ENCODE results near the gene TMOD4.
A peak's percentile ranks its signal among the peaks of the same experiment; 100 is the strongest.
"Not testable (repeated sequence)": the region's sequence is repeated elsewhere in the genome, so short reads cannot be mapped to it uniquely, and the experiment has no call there.

The TMOD4 gene

GRCh38 chr1:151194894-151195594 lies 19.3 kb upstream of the TMOD4 start:
- not testable (repeated sequence) for H3K9me3 ChIP-seq (ENCODE audit: control insufficient read depth, low read depth, low read length); H3K4me1 ChIP-seq (ENCODE audit: control insufficient read depth, low read depth, low read length); H3K36me3 ChIP-seq (ENCODE audit: control insufficient read depth, low read depth, low read length); H3K27me3 ChIP-seq (ENCODE audit: control insufficient read depth, insufficient read depth, low read length); H3K4me3 ChIP-seq (ENCODE audit: low read length); H3K27ac ChIP-seq (ENCODE audit: low read length); H3K9ac ChIP-seq (ENCODE audit: low read length)

GRCh38 chr1:151193856-151194255 lies 18.1 kb upstream of the TMOD4 start:
- Histone ChIP-seq H3K36me3 (ENCODE audit: control insufficient read depth, low read depth, low read length) (no peaks in the 10 kb centered on the region), H3K4me3 (ENCODE audit: low read length) (no peak overlapping the region), H3K4me1 (ENCODE audit: control insufficient read depth, low read depth, low read length) (peaks cover 8% of the 10 kb centered on the region), H3K9ac (ENCODE audit: low read length) (no peak overlapping the region), H3K27me3 (ENCODE audit: control insufficient read depth, insufficient read depth, low read length) (no peaks in the 10 kb centered on the region), H3K9me3 (ENCODE audit: control insufficient read depth, low read depth, low read length) (no peaks in the 10 kb centered on the region), H3K27ac (ENCODE audit: low read length) (no peak overlapping the region)

- Histone ChIP-seq H3K27me3 (ENCODE audit: control insufficient read depth, insufficient read depth, low read length) (no peaks in the 10 kb centered on the region), H3K9me3 (ENCODE audit: control insufficient read depth, low read depth, low read length) (no peaks in the 10 kb centered on the region), H3K4me1 (ENCODE audit: control insufficient read depth, low read depth, low read length) (peaks cover 8% of the 10 kb centered on the region), H3K27ac (ENCODE audit: low read length) (no peak overlapping the region), H3K36me3 (ENCODE audit: control insufficient read depth, low read depth, low read length) (no peaks in the 10 kb centered on the region), H3K4me3 (ENCODE audit: low read length) (no peak overlapping the region), H3K9ac (ENCODE audit: low read length) (no peak overlapping the region)
These were observed 17.5 kb upstream of the TMOD4 start for GRCh38 chr1:151193304-151193703.

- no peak overlapping the region for H3K4me3 ChIP-seq (ENCODE audit: low read length)
- H3K9me3 ChIP-seq (ENCODE audit: control insufficient read depth, low read depth, low read length), result no peaks in the 10 kb centered on the region
- peaks cover 3% of the 10 kb centered on the region for H3K4me1 ChIP-seq (ENCODE audit: control insufficient read depth, low read depth, low read length)
- H3K27me3 ChIP-seq (ENCODE audit: control insufficient read depth, insufficient read depth, low read length), result no peaks in the 10 kb centered on the region
- no peak overlapping the region for H3K27ac ChIP-seq (ENCODE audit: low read length)
- no peak overlapping the region for H3K9ac ChIP-seq (ENCODE audit: low read length)
- H3K36me3 ChIP-seq (ENCODE audit: control insufficient read depth, low read depth, low read length), result no peaks in the 10 kb centered on the region
These were observed 16.3 kb upstream of the TMOD4 start for GRCh38 chr1:151192047-151192446.

- H3K4me1 ChIP-seq (ENCODE audit: control insufficient read depth, low read depth, low read length), result peaks cover 3% of the 10 kb centered on the region
- peak within 1 kb of the TSS; percentile 97 for H3K9ac ChIP-seq (ENCODE audit: low read length)
- peak within 1 kb of the TSS; percentile 88 for H3K27ac ChIP-seq (ENCODE audit: low read length)
- peak within 1 kb of the TSS; percentile 98 for H3K4me3 ChIP-seq (ENCODE audit: low read length)
- H3K9me3 ChIP-seq (ENCODE audit: control insufficient read depth, low read depth, low read length), result no peaks in the 10 kb centered on the region
- H3K36me3 ChIP-seq (ENCODE audit: control insufficient read depth, low read depth, low read length), result peaks cover 10% of the 10 kb centered on the region
- H3K27me3 ChIP-seq (ENCODE audit: control insufficient read depth, insufficient read depth, low read length), result no peaks in the 10 kb centered on the region
These were observed 14.1 kb upstream of the TMOD4 start, which contains the start of gene VPS72 for GRCh38 chr1:151189637-151190445. Gene VPS72 (minus strand): TSS chr1:151190197. CDS start chr1:151190121, 76 bp downstream.

GRCh38 chr1:151188667-151189066 lies 12.9 kb upstream of the TMOD4 start:
- not testable (repeated sequence) for H3K27me3 ChIP-seq (ENCODE audit: control insufficient read depth, insufficient read depth, low read length); H3K4me1 ChIP-seq (ENCODE audit: control insufficient read depth, low read depth, low read length); H3K27ac ChIP-seq (ENCODE audit: low read length); H3K9me3 ChIP-seq (ENCODE audit: control insufficient read depth, low read depth, low read length)
- Histone ChIP-seq H3K9ac (ENCODE audit: low read length) (peak overlapping the region; percentile 97), H3K4me3 (ENCODE audit: low read length) (peak overlapping the region; percentile 98), H3K36me3 (ENCODE audit: control insufficient read depth, low read depth, low read length) (peaks cover 19% of the 10 kb centered on the region)

GRCh38 chr1:151187205-151187604 lies 11.4 kb upstream of the TMOD4 start:
- no peaks in the 10 kb centered on the region for H3K9me3 ChIP-seq (ENCODE audit: control insufficient read depth, low read depth, low read length)
- peaks cover 29% of the 10 kb centered on the region for H3K36me3 ChIP-seq (ENCODE audit: control insufficient read depth, low read depth, low read length)
- H3K4me3 ChIP-seq (ENCODE audit: low read length), result no peak overlapping the region
- H3K9ac ChIP-seq (ENCODE audit: low read length), result no peak overlapping the region
- H3K4me1 ChIP-seq (ENCODE audit: control insufficient read depth, low read depth, low read length), result peaks cover 3% of the 10 kb centered on the region
- no peak overlapping the region for H3K27ac ChIP-seq (ENCODE audit: low read length)
- H3K27me3 ChIP-seq (ENCODE audit: control insufficient read depth, insufficient read depth, low read length), result no peaks in the 10 kb centered on the region

- Histone ChIP-seq H3K27me3 (ENCODE audit: control insufficient read depth, insufficient read depth, low read length) (no peaks in the 10 kb centered on the region), H3K9ac (ENCODE audit: low read length) (no peak overlapping the region), H3K4me1 (ENCODE audit: control insufficient read depth, low read depth, low read length) (peaks cover 3% of the 10 kb centered on the region), H3K4me3 (ENCODE audit: low read length) (no peak overlapping the region), H3K9me3 (ENCODE audit: control insufficient read depth, low read depth, low read length) (no peaks in the 10 kb centered on the region), H3K36me3 (ENCODE audit: control insufficient read depth, low read depth, low read length) (peaks cover 46% of the 10 kb centered on the region), H3K27ac (ENCODE audit: low read length) (no peak overlapping the region)
These were observed 8.4 kb upstream of the TMOD4 start for GRCh38 chr1:151184211-151184610.

GRCh38 chr1:151176514-151177045 lies 799 bp upstream of the TMOD4 start:
- Histone ChIP-seq H3K4me1 (ENCODE audit: control insufficient read depth, low read depth, low read length) (no peaks in the 10 kb centered on the region), H3K36me3 (ENCODE audit: control insufficient read depth, low read depth, low read length) (peaks cover 52% of the 10 kb centered on the region), H3K4me3 (ENCODE audit: low read length) (no peak overlapping the region), H3K27me3 (ENCODE audit: control insufficient read depth, insufficient read depth, low read length) (no peaks in the 10 kb centered on the region), H3K9me3 (ENCODE audit: control insufficient read depth, low read depth, low read length) (no peaks in the 10 kb centered on the region), H3K27ac (ENCODE audit: low read length) (no peak overlapping the region), H3K9ac (ENCODE audit: low read length) (no peak overlapping the region)

GRCh38 chr1:151175041-151175741 lies 590 bp downstream of the TMOD4 start:
- Histone ChIP-seq H3K4me3 (ENCODE audit: low read length) (no peak overlapping the region), H3K9ac (ENCODE audit: low read length) (no peak overlapping the region), H3K27ac (ENCODE audit: low read length) (no peak overlapping the region), H3K27me3 (ENCODE audit: control insufficient read depth, insufficient read depth, low read length) (no peaks in the 10 kb centered on the region), H3K4me1 (ENCODE audit: control insufficient read depth, low read depth, low read length) (no peaks in the 10 kb centered on the region), H3K36me3 (ENCODE audit: control insufficient read depth, low read depth, low read length) (peaks cover 39% of the 10 kb centered on the region), H3K9me3 (ENCODE audit: control insufficient read depth, low read depth, low read length) (no peaks in the 10 kb centered on the region)

GRCh38 chr1:151171190-151171589 lies 4.6 kb downstream of the TMOD4 start:
- H3K9ac ChIP-seq (ENCODE audit: low read length), result no peak overlapping the region
- no peak overlapping the region for H3K4me3 ChIP-seq (ENCODE audit: low read length)
- no peak overlapping the region for H3K27ac ChIP-seq (ENCODE audit: low read length)
- H3K4me1 ChIP-seq (ENCODE audit: control insufficient read depth, low read depth, low read length), result peaks cover 3% of the 10 kb centered on the region
- H3K36me3 ChIP-seq (ENCODE audit: control insufficient read depth, low read depth, low read length), result peaks cover 22% of the 10 kb centered on the region
- H3K27me3 ChIP-seq (ENCODE audit: control insufficient read depth, insufficient read depth, low read length), result no peaks in the 10 kb centered on the region
- no peaks in the 10 kb centered on the region for H3K9me3 ChIP-seq (ENCODE audit: control insufficient read depth, low read depth, low read length)

All from iPS-18a (cell line).